Thyroid gland (tissue), 4 donors: ENCODE measurements around the gene SLC16A8. TPM values are rescaled to one million over a fixed set of nuclear protein-coding genes. Genes with fewer than 3 reads are reported as not detected.

ENCODE experiments used
- DNase-seq, 2 donors: peaks; one replicate each; pipeline ENCODE4 v3.0.0-alpha.2; 2019
- H3K27ac ChIP-seq, 3 donors: fragments of 200-600 bp; sonication (generic); 1 replicate in 2 of 3; 2 replicates in 1 of 3; pipeline ENCODE4 v1.5.1; 2016 to 2019; ENCODE audit warnings: mild to moderate bottlenecking in 1 of 3, moderate library complexity in 1 of 3
- H3K27me3 ChIP-seq: fragments of 200-600 bp; sonication (generic); one replicate; pipeline ENCODE4 v1.5.1; 2019
- H3K36me3 ChIP-seq, 2 donors: fragments of 200-600 bp; sonication (generic); one replicate each; pipeline ENCODE4 v1.5.1; 2016 to 2019
- H3K4me1 ChIP-seq, 2 donors: fragments of 200-600 bp; sonication (generic); one replicate each; pipeline ENCODE4 v1.5.1; 2017 to 2019
- H3K4me3 ChIP-seq, 3 donors: fragments of 200-600 bp; sonication (generic); replicated peaks in 1 of 3; 1 replicate in 2 of 3; 2 replicates in 1 of 3; pipeline ENCODE4 v1.5.1; 2016; ENCODE audit warnings: mild to moderate bottlenecking in 1 of 3
- H3K9me3 ChIP-seq: fragments of 200-600 bp; sonication (generic); one replicate; pipeline ENCODE4 v1.5.1; 2017
- POLR2A ChIP-seq, 2 donors: fragments of 450-650 bp; IDR thresholded peaks; one replicate each; pipeline ENCODE4 v1.6.1; 2017; ENCODE audit warnings: antibody characterized with exemption in 2 of 2, mild to moderate bottlenecking in 2 of 2, moderate library complexity in 1 of 2
- WGBS, 2 donors: methylation state at CpG; one replicate each; pipeline ENCODE4 v1.1.5; 2017; 5-methylcytosine and 5-hydroxymethylcytosine counted together
- intact Hi-C: fragments of 100-400 bp; cut with DNase I; formaldehyde crosslinking; loops from one replicate; pipeline ENCODE4 v1.15.1; 2023
- total RNA-seq, 4 donors: library from RNA; depleted of rRNA; stranded (reverse); fragments of >200 nt; gene quantifications; one replicate each; pipeline ENCODE4 v1.2.3, GENCODE V29; 2016
- TF ChIP-seq, protein P1 (sequence below), 6 experiments: fragments of 200-600 bp in 3 of 6; fragments of 450-650 bp in 3 of 6; sonication (generic) in 3 of 6; IDR thresholded peaks; one replicate each; pipeline ENCODE4 v1.5.1; 2016 to 2019; ENCODE audit warnings: antibody characterized with exemption in 6 of 6, mild to moderate bottlenecking in 2 of 6, inconsistent platforms in 1 of 6, moderate library complexity in 1 of 6

The SLC16A8 gene
- total RNA-seq, 4 donors from 2014 or later = 0.88 to 1.0 TPM; not detected in 2

DNA sequence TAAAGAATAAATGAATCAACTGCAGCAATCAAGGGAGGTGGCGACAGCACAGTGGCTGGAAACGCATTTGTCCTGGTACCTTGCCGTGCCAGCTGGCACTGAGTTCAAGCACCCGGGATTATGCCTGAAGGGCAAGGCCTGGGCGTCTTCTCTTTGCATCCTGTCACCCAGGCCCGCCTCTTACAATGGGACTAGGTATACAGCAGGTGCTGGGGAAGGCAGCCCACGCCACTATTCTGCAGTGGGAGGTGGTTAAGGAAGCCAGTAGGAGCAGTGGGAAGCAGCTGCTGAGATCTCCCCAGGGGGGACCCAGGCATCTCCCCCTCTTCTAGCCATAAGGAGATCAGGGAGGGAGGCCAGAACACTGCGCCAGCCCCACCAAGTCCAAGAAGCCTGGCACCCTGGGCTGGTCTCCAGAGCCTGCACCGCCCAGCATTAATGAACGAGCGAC, 41.8 kb upstream of the SLC16A8 start:
- intact Hi-C loops = no loop called here
- Histone ChIP-seq H3K27ac (no peak overlapping the region), H3K4me1 (no peaks in the 10 kb centered on the region), H3K36me3 (peaks cover 0 to 4% of the 10 kb centered on the region in 2 donors), H3K9me3 (no peaks in the 10 kb centered on the region), H3K4me3 (no peak overlapping the region), H3K27me3 (no peaks in the 10 kb centered on the region)
- WGBS, 2 donors = 95 to 96% methylated on average over 7 to 11 of the region's 11 CpGs
- no peak for DNase-seq
- TF ChIP-seq, protein P1, sequence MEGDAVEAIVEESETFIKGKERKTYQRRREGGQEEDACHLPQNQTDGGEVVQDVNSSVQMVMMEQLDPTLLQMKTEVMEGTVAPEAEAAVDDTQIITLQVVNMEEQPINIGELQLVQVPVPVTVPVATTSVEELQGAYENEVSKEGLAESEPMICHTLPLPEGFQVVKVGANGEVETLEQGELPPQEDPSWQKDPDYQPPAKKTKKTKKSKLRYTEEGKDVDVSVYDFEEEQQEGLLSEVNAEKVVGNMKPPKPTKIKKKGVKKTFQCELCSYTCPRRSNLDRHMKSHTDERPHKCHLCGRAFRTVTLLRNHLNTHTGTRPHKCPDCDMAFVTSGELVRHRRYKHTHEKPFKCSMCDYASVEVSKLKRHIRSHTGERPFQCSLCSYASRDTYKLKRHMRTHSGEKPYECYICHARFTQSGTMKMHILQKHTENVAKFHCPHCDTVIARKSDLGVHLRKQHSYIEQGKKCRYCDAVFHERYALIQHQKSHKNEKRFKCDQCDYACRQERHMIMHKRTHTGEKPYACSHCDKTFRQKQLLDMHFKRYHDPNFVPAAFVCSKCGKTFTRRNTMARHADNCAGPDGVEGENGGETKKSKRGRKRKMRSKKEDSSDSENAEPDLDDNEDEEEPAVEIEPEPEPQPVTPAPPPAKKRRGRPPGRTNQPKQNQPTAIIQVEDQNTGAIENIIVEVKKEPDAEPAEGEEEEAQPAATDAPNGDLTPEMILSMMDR (IDR thresholded peaks at IDR 0.05) = no peak
- no peak for TF ChIP-seq POLR2A (IDR thresholded peaks at IDR 0.05)

GRCh38 chr22:38125038-38125610, 41.1 kb upstream of the SLC16A8 start:
- Histone ChIP-seq H3K9me3 (no peaks in the 10 kb centered on the region), H3K4me3 (no peak overlapping the region), H3K4me1 (no peaks in the 10 kb centered on the region), H3K27ac (no peak overlapping the region), H3K36me3 (peaks cover 0 to 4% of the 10 kb centered on the region in 2 donors), H3K27me3 (no peaks in the 10 kb centered on the region)
- TF ChIP-seq, protein P1 (IDR thresholded peaks at IDR 0.05) = no peak
- no peak for TF ChIP-seq POLR2A (IDR thresholded peaks at IDR 0.05)
- WGBS, 2 donors = 94 to 95% methylated on average over 14 of the region's 14 CpGs
- intact Hi-C loops = no loop called here
- DNase-seq = no peak

- TF ChIP-seq, protein P1 (IDR thresholded peaks at IDR 0.05) = no peak
- TF ChIP-seq POLR2A (IDR thresholded peaks at IDR 0.05) = no peak
- 94 to 95% methylated on average over 16 to 20 of the region's 21 CpGs for WGBS, 2 donors
- Histone ChIP-seq H3K27ac (no peak overlapping the region), H3K4me3 (no peak overlapping the region), H3K9me3 (no peaks in the 10 kb centered on the region), H3K36me3 (peaks cover 0 to 4% of the 10 kb centered on the region in 2 donors), H3K27me3 (no peaks in the 10 kb centered on the region), H3K4me1 (no peaks in the 10 kb centered on the region)
- intact Hi-C loops = no loop called here
- no peak for DNase-seq
Observed at GRCh38 chr22:38124236-38124974, 40.4 kb upstream of the SLC16A8 start.

GRCh38 chr22:38122616-38123015, 38.6 kb upstream of the SLC16A8 start:
- WGBS, 2 donors = 74 to 89% methylated on average over 6 of the region's 6 CpGs
- intact Hi-C loops = no loop called here
- Histone ChIP-seq H3K36me3 (peaks cover 0 to 4% of the 10 kb centered on the region in 2 donors), H3K4me3 (no peak overlapping the region), H3K9me3 (no peaks in the 10 kb centered on the region), H3K27me3 (no peaks in the 10 kb centered on the region), H3K27ac (no peak overlapping the region), H3K4me1 (no peaks in the 10 kb centered on the region)
- no peak for TF ChIP-seq POLR2A (IDR thresholded peaks at IDR 0.05)
- TF ChIP-seq, protein P1 (IDR thresholded peaks at IDR 0.05) = no peak
- no peak for DNase-seq
